Stimulated activated CD4-positive, alpha-beta T cell treated with anti-CD3 and anti-CD28 coated beads, Interleukin-1b, Interleukin-23, amount 100 ng/mL, for 48 hours (primary cell): ENCODE data around the gene TRIM8.

Experiments
- DNase-seq: peaks from one replicate; pipeline ENCODE4 v3.0.0-alpha.2; 2020

TRIM8 gene

DNA sequence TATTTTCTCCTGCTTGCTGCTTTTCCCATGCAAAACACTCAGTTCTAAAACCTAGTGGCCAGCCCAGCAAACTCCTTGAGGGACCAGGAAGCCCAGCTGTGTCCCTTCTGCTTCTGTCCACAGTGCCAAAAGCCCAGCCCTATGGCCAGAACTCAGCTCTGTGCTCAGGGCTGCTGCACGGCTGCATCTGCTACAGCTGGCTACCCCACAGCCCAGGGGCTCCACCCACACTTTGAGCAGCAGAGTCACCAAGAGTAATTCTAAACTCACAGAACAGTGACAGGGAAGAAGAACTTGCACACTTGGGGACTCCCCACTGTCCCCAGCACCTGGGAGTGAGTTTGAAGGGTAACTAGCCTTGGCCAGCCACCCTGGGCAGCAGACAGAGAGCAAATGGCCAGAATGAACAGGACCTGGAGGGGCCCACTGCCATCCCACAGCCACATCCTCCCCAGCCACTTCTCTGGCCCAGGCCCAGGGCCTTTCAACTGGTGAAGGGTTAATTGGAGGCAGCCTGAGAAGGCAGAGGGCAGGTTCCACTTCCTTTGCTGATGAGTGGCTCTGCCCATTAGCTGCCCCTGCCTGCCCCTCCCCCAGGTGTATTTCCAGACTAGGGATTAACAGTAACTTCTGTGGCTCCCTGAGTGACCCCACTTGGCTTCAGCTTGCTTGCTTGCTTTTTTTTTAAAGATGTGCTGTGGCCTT is 28.1 kb upstream of the TRIM8 start:
- no peak for DNase-seq

DNA sequence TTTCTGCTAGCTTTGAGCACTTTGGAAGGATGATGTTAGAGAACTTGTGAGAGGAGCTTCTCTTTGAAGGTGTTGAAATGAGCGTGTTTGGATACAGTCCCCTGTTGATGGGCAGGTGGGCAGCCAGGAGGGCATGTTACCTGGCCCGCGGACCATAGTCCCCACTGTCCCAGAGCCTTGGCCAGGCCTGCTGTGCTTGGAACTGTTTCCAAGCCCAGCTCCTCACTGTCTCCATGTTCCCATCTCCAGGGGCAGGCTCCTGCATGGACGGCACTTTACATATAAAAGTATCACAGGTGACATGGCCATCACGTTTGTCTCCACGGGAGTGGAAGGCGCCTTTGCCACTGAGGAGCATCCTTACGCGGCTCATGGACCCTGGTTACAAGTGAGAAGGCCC is 27.2 kb upstream of the TRIM8 start:
- no peak for DNase-seq

DNA sequence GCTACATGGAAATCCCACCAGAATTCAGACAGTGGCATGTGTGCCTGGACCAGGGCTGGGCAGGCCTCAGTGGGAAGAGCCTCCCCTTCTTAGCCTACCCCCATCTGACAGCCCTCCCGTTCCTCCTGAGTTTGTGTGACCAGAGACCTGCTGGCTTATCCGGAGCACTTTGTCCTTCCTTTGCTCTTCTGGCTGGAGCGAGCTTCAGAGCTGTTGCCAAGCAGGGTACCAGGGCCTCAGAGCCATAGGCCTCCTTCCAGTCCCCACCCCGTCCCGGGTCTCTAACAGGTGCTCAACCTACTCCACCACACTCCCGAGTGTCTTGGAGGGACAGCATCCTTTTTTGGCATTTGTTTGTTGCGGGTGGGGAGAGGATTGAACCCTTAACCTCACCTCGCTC is 26.5 kb upstream of the TRIM8 start:
- no peak for DNase-seq

DNA sequence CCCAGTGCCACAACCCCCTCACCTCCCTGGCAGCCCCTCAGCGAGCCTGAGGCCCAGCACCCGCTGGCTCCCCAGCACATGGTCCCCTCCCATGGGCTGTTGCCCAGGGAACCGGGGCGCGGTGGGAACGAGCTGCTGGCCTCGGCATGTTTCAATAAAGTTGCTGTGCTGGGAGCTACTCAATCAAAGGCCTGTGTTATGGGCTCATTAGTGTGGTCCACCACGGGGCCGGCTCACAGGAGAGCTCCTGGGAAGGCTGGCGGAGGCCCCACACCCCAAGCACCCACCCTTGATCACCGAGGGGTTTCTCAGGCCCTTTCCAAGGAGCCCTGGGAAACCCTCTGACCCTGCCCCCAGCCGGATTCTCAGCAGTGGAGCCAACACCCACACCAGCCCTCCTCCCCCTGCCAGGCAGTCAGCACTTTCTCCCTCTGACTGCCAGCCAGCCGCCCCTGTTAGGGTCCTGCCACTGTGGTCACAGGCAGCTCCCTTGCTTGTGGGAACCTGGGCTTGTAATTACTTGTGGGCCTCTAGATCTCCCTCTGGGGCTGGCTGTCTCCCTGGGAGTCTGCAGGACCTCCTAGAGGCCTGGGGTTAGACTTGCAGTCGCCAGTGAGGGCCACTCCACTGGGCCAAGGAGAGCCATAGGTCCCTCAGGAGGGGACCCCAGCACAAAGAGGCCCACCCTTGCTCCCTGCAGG is 24.8 kb upstream of the TRIM8 start:
- DNase-seq = no peak

DNA sequence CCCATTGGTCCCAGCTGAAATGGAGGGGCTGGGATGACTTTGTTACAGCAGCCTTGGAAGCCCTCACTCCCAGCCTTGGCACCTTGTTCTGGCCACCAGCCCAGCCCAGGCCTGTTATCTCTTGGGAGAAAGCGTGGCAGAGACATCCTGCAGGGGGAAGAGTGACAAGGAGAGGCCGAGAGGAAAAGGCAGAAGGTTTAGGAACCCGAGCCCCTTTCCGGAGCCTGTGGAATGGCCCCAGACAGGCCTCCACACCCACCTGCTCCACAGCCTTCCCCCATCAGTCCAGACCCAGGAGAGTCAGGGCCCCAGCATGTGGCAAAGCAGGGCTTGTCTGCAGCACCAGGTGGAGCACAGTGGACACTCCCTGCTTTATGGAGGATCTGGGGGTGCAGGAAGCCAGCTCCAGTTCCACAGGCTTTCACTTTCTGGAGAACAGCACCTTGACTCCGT is 24.1 kb upstream of the TRIM8 start:
- DNase-seq = no peak

DNA sequence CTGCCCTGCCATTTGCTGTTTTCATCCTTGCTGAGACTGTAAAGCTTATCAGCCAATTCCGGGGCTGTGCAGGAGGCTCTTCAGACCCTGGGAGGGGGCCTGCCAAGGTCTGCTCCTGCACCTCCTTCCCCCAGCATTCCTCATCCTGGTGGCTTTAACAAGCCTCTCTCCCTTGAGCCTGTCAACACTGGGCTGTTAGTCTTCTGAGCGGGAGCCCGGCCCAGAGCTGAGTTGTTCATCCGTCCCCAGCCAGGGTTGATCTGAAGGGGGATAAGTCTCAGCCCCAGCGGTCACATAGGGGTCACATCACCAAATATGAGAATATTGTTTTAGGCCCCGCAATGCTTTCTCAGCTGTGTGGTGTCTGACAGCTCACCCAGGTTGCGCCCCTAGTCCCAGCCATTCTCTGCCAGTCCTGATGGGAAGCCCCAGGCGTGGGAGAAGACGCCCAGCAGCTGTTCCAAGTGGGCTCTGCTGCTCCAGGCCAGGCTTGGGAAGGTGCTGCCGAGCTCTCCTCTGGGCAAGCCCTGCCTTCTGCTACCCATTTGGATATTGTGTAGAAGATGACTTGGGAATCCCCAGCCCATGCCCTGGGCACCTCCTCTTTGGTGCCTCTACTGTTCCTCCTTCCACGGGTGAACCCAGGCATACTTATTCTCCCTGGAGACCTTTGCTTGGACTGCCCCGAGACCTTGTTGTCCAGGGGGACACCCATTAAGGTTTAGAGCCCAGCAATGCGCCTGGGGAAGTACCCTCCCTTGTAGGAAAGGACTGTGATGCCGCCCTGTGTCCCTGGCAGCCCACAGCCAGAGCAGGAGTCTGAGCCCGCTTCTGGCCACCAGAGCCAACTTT is 23.5 kb upstream of the TRIM8 start:
- no peak for DNase-seq

DNA sequence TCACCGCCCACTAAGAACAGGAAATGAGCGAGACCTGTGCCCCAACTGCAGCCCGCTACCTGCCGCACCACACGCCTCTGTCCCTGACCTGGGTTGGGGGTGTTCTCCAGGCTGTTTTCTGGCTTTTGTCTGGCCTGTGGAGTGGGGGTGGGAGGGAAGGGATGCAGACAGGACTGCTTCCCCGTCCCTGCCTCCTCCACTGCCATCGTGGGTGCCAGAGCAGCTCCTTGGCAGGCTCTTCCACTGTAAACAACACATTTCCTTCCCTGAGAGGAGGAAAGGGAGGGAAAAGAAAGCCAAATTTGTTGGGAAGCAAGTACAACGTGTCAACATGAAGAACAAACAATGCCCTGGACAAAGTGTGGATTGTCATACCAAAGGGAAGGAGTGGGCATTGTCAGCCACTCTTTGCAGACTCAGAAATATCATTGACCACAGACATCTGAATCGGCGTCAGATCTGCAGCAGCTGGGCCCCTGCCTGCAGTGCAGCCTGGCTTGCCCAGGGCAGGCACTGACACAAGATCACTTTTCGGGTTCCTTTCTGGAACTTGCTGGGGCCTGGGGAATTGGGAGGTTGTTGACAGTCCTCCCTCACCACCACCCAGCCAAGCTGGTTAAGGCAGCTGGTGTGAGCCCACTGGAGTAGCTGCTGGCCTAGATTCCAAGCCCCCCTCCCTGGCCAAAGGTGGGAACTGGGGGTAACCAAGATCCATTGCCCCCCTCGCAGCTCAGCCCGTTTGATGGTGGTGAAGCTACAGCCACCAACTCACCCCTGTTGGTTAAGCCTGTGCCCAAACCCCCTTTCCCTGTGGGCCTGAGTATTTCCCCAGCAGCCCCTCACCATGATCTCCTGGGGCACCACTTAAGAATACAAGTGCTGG is 22.6 kb upstream of the TRIM8 start:
- no peak for DNase-seq

DNA sequence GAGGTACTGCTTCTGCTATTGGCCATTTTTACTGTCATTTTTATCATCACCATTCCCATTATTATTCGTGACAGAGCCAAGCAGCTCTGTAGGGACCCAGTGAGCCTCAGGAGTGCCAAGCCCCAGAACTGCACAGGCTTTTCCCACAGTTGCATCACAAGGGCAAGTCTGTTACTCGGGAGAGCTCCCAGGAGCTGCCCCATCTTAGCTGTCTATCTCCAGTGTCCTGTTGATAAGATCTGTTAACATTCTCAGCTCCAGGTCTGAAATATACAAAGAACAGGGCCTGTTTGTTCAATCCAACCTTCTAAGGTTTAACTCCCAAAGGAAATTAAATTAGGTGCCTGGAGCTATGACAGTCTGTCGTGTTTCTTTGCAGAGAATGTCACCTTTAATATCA is 20.2 kb upstream of the TRIM8 start:
- DNase-seq = no peak

DNA sequence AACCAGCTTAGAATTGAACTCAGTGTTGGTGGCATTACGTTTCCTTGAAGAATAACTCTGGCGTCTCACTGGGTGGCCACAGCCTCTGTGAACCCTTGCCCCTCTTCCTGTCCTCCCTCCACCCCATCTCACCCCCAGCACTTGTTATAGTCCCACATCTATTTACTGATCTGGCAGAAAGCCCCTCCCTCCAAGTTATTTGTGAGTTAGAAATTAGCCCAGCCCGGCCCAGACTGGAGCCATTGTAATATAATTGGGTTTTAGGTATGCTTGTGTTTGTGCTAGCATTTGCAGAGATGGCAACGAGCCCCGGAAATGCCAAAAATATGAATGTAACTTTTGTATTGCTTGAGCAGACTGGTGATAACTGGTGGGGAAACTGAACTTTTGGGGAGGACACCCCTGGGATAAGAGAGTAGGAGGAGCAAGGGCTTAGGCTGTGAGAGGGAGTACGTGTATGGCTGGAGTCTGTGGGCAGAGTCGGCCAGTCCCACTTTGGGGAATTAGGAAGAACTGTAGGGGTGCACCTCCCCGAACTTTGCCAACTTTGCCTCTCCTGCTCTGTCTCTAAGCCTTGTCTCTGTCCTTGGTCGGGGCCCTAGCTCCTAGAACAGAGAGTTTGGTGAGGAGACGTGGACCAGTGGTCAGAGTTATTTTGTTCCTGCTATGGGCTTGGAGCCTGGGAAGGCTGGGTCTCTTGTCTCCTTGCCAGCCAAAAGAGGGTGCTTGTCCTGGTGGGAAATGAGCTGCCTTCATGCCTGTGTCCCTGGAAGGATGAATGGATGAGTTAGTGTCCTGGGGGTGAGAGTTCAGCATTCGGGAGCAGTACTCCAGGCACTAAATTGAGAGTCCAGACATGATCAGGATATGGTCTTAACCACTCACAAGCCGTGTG is 19.3 kb upstream of the TRIM8 start:
- DNase-seq = no peak

DNA sequence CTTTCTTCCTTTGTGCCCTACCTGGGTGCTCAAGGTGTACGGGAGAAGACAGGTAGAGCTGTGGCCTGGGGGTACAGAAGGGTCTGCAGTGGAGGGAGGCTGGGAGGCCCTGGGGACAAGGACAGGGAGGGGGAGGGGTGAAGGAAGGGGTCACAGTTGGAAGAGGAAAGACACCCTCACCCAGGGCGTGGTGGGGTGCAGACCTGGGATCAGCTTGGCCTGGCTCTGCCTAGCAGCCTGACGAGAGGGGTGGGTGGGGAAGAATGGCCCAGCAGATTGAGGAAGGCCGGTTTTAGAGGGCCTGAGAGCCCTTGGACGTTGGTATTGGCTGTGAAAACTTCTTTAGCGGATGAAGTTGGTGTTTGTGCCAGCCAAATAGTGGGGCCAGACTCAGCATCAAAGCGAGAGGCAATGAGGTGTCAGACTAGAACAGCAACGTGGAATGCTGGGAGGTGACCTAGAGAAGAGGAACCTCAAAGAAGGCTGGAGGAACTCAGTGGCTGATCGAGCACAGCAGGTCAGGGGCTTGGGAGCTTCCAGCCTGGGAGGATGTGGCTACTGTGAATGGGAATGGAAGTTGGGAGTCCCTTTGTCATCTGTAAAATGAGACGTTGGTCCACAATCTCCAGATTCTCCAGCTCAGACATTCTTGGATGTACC is 18.1 kb upstream of the TRIM8 start:
- no peak for DNase-seq

DNA sequence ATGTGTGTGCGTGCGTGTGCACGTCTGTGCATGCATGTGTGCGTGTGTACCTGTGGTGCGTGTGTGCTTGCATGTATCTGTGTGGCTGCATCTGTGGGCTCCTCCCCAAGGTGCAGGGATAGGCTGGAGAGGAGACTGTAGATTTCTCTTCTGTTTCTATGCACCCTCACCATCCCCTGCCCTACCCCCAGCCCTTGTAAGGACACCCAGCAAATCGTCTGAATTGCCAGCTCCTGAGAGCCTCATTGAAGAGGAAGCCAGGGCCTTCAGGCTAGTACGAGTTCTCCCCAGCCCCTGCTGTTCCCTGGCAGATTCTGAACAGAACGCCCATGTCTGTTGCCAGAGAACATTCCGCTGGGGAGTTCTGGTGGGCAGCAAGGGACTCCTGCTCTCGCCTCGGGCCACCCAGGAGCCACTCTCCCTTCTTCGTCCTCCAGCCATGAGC is 17.0 kb upstream of the TRIM8 start:
- DNase-seq = no peak

DNA sequence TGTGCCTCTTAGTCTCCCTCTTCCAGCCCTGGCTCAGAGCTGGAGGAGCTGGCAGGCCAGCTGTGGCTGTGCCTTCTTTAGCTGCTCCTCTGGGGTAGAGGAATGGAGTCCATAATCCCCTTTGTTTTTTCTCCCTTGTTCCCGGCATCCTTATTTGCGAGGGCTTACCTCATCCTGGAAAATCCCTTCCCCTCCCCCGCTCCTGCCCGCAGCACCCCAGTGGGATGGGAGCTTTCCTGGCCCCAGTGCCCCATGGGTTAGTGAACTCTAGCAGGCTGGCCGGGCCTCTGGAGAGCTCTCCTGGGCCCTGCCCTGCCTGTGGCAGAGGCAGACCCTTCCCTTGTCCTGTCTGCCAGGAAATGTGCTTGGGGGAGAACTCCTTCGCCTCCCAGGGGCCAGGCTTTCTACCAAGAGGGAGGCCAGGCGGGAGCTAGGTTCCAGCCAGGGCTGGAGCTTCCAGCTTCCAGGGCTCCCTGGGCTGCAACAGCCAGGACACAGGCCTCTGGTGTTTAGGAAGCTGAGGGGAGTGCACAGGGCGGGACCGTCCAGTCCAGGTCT is 16.5 kb upstream of the TRIM8 start:
- no peak for DNase-seq

DNA sequence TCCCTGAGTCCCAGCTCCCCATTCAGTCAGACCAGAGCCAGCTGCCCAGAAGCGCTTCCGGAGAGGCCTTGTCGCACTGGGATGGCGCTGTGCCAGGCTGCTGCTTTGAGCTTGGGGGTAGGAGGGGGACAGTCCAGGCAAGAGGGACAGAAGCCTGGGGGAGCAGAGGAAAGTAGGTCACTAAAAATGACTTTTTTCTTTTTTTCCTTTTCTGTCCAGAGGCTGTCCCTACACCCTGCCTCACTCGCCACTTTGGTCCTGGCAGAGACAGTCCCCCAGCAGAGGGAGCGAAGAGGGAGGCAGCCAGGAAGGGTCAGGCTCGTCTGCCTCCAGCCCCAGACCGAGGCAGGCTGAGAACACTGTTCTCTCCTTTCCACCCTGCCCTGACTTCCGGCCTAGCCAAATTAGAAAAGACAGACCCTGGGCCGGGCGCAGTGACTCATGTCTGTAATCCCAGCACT is 15.8 kb upstream of the TRIM8 start:
- DNase-seq = no peak

DNA sequence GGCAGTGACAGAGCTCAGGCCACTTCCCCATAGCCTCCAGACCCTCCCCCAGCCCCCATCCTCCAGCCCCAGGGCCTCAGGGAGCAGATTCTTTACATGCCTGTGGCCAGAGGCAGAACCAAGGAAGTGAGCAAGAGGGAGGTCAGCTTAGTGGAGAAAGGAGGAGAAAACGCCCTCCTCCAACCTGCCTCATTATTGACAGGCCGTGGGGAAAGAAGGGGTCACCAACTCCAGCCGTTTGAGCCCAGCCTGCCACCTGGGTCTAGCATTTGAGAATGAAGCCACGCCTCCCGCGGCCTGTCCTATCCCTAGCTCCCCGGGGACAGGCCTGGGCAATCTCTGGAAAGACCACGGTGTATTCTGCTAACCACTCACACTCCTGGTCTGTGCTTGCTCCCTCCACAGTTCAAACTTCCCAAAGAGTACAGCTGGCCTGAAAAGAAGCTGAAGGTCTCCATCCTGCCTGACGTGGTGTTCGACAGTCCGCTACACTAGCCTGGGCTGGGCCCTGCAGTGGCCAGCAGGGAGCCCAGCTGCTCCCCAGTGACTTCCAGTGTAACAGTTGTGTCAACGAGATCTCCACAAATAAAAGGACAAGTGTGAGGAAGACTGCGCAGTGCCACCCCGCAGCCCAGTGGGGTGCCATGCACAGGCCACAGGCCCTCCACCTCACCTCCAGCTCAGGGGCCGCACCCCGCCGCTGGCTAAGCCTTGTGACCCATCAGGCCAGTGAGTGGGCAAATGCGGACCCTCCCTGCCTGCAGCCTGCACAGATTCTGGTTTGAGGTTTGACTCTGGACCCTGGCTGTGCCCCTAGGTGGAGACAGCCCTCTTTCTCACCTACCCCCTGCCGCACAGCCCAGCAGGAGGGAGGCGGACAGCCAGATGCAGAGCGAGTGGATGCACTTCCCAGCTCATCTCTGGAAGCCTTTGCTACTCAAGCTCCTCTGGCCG is 14.3 kb upstream of the TRIM8 start:
- DNase-seq = no peak

DNA sequence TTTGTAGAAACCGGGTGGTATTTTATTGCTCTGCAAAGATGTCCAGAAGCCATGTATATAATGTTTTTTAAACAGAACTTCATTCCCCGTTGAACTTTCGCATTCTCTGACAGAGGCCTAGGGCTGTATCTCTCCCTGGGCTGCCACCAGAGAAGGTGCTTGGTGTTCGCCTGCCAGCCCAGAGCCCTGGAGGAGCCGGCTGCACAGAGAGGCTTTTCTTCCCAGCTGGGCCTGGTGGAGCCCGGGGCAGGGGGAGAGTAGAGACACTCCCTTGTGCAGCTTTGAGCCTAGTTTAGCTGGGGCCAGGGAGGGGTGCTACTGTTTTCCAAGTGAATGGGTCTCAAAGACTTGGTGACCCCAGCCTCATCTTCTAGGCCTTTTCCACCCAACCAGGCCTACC is 13.6 kb upstream of the TRIM8 start:
- DNase-seq = no peak

DNA sequence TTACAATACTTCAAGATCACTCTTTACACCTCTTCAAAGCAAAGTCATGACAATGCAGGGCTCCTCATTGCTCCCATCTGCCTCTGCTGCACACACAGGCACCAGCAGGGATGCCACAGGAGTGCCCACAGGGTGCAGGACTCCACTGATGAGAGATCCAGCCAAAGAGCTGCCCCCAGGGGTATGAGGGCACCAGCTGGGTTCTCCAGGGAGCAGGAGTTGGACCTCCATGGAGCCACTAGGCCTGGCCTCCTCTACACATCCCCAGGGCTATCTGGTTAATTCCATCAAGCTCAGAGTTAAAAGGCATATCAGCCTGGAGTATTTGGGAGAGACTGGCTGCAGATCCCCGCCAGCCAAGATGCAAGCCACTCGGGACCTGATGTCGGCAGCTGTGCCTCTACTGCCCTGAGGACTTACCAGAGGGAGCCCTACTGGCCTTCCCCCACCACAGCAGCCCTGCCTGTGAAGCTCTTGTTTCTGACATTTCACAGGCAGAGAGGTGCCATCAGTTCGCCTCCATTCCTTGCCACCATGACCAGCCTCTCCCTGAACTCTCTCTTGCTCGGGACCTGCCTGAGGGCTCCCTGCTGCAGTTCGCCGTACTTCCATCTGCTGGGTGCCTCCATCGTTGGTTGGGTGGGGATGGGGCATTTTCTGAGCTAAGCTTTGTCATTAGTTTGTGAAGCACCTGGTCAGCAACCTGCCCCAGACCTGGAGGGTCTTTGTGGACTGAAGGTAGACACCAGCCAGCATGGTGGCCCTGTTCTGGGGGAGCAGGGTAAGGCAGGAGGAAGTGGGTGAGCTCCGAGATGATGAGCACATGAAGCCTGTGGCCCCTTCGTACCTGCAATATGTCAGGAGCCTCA is 12.5 kb upstream of the TRIM8 start:
- no peak for DNase-seq

DNA sequence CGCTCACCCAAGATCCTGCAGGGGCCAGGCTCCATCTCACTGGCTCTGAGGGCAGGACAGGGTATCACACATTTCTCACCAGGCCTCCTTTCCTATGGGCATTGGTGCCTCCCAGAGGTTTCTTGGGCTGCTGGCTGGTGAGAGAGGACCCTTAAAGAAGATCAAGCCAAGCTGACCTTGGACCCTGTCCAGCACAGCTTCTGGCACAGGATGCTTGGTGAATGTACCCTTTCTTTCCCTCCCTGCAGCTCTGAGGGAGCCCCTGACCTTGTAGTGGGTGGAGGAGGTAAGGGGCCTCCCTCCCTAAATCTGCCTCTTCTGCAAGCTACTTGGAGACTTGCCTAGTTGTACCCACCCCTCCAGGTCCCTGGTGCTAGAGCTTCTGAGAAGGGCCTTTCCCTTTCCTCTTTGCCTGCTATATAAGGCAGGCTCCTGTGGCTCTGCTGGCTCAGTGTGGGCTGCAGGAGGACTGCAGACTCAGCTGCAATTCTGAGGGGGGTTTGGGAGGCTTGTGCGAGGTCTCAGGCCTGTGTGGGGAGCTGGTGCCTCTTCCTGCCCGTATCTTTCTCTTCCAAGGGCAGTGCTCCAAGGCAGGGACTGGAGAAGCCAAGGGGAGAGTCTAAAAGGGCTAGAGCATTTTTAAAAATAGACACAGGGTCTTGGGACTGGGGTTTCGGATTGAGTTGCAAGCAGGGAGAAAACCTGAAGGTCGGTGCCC is 11.7 kb upstream of the TRIM8 start:
- no peak for DNase-seq

DNA sequence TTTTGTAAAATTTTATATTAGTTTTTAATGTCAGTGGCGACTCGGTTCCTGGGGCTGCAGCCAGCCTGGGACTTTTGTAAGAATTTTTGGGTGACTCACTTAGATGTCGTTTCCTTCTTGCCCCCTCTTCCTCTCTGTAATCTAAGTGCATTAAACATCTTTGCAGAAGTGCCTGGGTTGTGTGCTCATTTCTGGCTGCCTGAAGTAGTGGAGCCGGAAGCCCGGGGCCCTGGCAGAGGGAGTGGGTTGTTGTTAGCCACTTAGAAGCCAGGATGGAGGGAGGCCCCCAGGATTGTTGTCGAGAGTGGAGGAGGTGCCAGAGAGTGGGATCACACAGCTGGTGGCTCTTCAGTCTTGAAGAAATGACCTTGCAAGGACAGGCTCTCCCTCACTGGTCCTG is 11.0 kb upstream of the TRIM8 start:
- peak; percentile 56 for DNase-seq
